Stimulated activated CD8-positive, alpha-beta memory T cell treated with anti-CD3 and anti-CD28 coated beads, Interleukin-7, amount 100 ng/mL, for 48 hours (primary cell): Measurements from ENCODE around the gene SUDS3.
A peak's percentile ranks its signal among the peaks of the same experiment; 100 is the strongest.

Experiments used
- DNase-seq, 2 donors: peaks; one replicate each; pipeline ENCODE4 v3.0.0-alpha.2; 2020; ENCODE audit warnings: low read depth in 1 of 2; ENCODE audit errors: extremely low read depth in 1 of 2

SUDS3 gene

DNA sequence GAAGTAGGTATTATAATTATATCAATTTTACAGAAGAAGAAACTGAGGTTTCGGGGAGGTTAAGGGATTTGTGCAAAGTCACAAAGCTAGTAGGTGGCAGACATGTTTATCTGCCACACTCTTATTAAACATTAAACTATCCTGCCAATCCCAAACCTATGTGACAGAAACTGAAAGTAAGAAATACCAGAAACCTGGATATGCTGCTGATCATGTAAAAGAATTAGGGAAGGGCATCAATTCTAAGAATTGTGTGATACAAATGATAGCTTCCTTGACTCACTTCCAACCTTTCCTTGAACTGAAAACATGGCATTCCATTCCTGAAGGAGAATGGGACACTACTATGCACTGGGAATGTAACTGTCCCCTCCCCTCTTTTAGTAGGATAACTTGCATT lies 20.5 kb upstream of the SUDS3 start:
- no peak for DNase-seq

DNA sequence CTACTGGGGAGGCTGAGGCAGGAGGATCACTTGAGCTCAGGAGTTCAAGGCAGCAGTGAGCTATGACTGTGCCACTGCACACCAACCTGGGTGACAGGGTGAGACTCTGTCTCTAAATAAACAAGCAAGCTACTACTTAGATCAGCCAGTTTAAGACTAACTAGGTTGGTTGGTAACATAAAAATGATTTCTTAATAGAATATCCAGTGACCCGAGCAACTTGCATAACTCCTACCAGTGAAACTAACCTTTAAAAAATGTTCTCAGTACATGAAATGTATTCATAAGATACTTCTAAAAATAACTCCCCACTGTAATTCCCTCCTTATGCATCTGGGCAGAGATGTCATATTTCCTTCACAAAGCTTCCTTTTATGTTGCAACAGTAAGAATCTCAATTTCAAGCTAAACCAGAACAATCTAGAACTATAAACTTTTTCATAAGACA lies 19.5 kb upstream of the SUDS3 start:
- no peak for DNase-seq

DNA sequence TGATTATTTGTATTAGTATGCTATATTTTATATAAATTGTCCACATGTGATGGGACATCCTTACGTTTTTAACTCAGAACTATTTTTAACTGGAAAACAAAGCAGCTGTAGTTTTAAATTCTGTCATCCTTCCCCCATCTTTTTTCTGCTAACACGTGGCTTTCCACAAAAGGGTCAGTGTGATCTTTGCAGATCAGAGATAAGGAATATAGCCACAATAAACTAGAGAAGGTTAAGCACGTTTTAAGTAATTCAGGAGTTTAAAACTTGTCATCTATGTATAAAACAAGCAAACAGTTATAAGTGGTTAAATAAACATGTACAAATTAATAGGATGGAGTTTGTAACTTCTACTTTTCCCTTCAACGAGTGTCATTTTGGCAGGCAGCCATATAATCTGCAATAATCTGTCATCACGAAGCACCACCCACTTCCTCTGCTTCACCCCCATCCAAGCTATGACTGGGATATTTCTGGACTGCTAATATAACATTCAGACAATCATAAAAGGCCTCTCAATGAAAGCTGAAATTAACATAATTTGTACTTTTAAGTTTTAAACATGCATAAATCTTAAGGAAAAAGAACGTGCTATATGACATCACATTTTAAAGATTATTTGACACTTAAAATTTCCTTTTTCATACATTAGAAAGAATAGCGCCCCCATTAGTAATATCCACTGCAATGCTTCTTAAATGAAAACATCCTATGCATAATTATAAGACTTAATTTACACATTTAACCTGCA lies 18.9 kb upstream of the SUDS3 start:
- DNase-seq, result no peak

DNA sequence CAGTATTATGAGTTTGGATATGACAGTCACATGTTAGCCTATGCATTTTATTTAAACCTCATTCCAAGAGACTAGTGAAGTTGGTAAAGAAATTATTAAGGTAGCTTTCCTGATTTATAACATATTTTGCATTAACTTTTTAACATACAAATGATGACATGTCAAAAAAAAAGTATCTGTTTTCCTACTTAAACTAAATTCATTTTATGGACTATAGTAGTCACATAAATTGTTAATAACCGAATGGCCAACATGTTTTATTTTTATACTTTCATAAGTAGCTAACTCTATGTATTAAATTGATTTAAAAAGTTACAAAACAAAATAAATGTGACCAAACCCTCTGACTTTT lies 18.4 kb upstream of the SUDS3 start:
- no peak for DNase-seq

DNA sequence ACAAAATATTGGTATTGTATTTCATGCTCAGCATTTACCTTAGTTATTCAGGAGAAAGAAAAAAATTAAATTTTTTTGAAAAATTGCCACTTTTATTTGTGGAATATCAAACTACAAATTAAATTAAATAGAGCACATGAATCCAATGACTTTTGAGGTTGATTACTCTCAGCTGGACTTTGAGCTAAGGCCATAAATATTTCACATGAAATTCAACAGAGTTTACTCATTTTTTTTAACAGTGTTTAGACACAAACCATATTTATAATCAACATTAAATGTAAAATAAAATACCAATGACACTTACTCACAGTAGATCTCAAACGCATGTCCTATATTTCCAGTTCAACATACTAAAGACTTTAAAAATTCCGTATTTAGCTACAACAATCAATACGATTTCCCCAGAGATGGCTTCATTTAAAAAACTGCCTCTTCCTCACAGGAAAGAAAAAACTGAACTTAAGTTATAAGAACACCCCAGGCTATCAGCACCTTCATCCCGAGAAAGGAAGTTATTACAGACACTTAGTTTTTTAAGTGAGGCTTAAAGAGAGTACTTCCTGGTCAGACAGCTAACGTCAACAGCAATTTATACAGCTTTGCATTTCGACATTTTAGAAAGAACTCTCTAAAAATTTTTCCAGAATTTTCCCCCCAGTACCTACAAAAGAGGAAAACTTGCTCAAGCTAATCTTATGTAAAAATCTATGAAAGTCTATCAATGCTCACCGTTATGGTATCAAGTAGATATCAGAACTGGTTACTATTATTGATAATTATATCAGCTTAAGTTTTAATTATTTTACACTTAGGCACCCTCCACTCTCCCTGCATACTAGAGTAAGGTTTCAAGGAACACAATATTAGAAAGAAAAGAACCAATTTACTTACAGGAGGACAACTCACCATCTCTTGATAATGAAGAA lies 17.5 kb upstream of the SUDS3 start:
- no peak for DNase-seq

DNA sequence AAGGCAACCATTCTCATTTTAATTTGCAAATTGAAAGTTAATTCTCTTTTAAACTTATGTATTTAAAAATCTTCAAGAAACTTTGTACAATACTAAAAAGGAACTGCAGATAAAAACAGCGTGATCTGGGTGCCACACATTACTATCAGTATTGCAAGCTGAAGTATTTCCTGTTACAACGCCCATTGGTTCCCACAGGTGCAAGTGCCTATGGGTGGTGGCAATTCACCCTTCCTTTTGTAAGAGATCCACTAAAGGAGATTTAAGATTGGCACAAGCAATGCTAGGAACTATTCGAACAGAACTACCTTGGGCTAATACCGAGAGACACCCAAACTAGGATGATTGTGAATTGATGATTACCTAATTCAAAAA lies 16.8 kb upstream of the SUDS3 start:
- no peak for DNase-seq

DNA sequence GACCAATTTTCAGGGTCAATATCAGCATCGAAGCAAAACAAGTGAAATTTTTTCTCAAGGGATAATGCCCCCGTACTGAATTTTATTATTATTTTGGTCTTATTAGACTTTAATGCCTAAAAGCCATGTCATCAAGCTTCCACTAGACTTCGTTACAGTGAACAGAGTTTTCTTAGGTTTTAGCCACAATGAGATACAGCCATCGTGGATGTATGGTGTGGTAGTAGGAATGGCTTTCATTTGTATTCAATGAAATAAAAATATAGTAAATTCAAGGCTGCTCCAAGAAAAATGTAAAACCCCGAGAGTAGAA lies 15.3 kb upstream of the SUDS3 start:
- DNase-seq, result no peak

DNA sequence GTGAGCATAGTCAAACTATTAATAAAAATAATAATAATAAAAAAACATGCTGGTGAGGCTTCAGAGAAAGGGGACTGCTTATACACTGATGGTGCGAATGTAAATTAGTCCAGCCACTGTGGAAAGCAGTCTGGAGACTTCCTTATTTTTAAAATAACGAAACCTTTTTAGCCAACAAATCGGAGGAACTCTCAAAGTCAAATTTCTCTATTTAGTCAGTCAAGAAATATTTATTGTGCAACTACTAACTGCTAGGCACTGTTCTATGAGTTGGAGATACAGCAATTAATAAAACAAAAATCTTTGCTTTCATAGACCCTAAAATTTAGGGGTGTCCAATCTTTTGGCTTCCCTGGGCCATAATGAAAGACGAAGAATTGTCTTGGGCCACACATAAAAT lies 14.5 kb upstream of the SUDS3 start:
- DNase-seq, result no peak

DNA sequence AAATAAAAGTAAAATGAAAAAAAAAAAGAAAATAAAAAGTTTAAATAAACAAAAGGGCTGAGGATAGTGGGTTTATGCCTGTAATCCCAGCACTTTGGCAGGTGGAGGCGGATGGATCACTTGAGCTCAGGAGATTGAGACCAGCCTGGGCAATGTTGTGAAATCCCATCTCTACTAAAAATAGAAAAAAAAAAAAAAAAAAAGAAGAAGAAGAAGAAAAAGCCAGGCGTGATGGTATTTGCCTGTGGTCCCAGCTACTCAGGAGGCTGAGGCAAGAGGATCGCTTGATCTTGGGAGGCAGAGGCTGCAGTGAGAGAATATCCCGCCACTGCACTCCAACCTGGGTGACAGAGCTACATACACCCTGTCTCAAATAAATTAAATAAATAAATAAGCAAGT lies 7.5 kb upstream of the SUDS3 start:
- DNase-seq, result no peak

DNA sequence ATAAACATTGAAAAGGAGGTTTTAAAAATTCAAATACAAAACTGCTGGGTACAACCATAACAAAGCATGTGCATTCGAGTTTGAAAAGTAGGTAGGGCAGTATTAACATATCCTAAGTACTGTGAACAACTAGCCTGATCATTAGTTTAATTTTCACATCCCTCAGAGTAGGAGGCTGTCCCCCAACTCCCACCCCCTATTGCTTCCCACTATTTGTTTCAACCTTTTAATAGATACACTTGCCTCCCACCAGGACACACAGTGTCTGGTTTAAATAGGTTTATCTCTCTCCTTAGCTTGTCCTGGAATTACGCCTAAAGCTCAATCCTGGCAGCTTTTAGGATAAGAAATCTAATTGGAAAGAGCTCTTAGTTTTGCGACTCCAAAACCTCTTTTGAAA lies 5.8 kb upstream of the SUDS3 start:
- DNase-seq, result no peak

DNA sequence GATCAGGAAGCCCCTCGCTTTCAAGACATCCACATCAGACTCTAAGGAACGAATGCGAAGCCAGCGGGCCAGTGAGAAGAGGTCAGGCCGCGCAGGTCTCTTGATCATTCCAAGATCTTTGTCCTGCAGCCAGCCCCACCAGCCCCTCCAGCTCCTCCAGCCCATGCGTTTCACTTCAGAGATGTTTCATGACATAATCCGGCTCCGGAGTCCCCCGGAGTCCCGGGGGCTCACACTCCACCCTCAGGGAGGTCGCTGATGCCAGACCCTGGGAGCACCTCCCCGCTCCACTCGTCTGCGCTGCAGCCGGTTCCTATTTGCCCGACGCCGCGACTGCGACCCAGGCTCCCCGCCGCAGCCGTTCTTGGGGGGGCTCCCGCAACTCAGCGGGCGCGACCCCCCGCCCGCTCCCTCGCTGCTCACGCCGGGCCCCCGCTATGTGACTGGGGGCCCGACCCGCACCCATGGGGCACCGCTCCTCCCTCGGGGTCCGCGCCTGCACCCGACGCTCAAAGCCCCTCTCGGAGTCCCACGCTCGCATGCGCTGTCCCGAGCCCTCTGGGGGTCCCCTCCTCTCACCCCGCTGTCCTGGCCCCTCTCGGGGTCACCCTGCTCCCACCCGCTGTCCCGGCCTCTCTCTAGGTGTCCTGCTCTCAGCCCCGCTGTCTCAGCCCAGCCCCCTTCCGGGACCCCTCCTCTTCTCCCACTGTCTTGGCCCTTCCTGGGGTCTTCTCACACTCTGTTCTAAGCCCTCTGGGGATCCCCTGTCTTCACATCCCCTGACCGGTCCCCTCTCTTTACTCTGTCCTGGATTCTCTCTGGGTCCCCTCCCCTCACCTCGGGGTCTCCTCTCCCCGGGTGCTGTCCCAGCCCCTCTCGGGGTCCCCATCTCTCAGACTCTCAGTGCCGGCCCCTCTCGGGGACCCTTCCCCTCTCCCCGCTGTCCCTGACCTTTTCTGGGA lies 4.8 kb upstream of the SUDS3 start:
- no peak for DNase-seq

DNA sequence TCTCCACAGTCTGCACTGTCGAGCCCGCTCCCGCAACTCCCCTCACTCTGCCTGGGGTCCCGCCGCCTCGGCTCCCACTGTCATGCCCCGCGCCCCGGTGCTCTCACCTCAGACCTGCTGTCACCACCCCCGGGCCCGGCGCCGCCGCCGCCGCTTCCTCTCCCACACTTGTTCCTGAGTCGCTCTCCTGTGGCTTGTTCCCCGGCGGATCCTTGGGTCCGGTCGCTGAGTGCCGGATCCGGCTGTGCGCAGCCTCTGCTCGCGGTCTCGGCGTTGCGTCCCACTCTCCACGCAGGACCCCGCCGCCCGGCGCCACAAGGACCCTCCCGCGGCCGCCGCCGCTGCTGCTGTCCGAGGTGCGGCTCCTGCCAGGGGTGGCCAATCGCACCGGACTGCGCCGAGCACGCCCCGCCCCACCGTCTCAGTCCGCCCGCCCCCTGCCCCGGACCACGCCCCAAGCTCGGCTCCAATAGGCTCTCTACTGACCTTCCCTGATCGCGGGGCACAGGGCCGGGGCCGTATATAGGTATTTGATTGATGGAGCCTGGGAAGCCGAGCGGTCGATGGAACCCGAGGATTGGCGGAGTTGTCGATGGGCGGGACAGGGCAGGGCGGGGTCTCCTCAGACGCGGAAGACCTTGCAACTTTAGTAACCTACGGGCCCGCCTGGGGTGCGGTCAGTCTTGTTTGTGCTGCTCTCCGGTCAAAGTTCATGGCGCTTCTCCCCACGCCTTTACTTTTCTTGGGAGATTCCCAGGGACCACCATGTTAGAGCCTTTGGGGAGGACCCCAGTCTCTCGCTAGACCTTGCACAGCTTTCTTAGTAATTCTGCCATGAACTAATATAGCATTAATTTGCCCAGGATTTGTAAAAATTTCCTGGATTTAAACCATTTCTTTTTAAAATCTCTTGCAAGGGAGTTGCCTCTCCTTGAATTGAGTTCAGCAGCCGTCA lies 3.5 kb upstream of the SUDS3 start, which contains the start of gene TAOK3:
TAOK3 (minus strand) TSS at position 367 of the 955 bp plus-strand sequence. CDS start 117,340 bp downstream, outside the sequence.
- peak; percentile 91 to 97 for DNase-seq

DNA sequence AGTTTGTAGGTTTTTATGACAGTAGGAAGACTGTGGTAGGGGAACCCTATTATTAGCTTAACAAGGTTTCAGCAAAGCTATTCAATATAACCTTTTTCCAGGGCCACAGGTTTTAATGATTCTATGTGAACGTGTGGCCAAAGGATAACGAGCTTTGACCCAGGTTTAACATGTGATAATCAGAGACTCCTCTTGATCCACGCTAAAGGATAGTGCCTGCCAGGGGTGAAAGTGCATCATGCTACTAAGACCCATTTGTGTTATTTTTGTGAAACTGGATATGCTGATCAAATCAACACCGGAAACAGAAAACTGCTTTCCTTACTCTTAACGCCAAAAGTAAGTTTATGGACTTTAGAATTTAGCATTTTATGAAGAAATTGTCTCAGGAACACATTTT lies 2.7 kb upstream of the SUDS3 start:
- no peak for DNase-seq

DNA sequence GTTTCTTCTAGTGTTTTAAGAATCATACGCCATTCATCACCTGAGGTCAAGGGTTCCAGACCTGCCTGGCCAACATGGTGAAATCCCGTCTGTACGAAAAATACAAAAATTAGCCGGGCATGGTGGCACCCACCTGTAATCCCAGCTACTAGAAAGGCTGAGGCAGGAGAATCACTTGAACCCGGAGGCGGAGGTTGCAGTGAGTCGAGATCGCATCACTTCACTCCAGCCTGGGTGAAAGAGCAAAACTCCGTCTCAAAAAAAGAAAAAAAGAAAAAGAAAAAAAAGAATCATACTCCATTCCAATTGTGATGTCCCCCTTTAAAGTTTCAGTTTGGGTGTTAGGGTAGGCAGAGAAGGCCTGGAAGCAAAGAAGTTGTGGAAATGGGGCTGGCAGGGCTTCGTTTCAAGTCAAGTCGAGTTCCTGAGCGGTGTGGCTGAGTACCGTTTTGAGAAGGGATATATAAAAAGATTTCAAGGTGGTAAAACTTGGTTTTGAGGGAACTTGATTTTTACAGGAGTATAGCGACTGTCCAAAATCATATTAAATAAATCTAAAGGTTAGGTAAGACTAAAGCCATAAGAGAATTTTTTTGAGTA lies 2.1 kb upstream of the SUDS3 start:
- no peak for DNase-seq

DNA sequence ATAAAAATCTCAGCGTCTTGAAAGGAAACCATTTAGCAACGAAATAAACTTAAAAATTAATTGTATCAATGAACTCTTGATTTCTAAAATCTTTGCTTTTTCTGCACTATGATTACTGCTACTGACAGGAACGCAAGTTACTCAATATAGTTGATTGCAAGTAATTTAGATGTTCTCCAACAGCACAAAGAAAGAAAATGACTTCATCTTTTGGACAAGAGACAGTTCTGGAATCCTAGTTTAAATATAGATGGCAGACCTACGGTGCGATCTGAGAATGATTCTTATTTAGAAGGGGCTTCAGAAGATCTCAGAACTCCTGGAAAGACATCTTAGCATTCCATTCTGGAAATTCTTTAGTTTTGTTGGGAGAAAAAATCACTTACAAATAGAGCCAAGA lies 1.4 kb upstream of the SUDS3 start:
- no peak for DNase-seq

DNA sequence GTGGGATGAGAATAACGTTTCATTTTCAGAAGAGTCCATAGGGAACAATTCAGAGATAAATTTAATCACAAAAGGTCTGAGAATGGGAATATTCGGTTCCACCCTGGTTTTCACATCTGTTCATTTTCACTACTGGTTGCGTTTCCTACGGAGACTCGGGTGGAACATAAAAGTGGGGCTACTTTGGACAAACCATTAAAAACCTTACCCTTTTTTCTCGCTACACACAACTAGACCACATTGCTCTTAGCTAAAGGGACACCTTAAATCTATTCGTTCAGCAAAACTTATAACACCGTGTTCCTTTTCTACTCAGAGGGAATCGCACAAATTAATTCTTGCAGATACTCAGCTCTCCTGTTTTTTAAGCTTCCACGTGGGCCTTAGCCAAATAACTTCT lies 1.0 kb upstream of the SUDS3 start:
- DNase-seq, result no peak

DNA sequence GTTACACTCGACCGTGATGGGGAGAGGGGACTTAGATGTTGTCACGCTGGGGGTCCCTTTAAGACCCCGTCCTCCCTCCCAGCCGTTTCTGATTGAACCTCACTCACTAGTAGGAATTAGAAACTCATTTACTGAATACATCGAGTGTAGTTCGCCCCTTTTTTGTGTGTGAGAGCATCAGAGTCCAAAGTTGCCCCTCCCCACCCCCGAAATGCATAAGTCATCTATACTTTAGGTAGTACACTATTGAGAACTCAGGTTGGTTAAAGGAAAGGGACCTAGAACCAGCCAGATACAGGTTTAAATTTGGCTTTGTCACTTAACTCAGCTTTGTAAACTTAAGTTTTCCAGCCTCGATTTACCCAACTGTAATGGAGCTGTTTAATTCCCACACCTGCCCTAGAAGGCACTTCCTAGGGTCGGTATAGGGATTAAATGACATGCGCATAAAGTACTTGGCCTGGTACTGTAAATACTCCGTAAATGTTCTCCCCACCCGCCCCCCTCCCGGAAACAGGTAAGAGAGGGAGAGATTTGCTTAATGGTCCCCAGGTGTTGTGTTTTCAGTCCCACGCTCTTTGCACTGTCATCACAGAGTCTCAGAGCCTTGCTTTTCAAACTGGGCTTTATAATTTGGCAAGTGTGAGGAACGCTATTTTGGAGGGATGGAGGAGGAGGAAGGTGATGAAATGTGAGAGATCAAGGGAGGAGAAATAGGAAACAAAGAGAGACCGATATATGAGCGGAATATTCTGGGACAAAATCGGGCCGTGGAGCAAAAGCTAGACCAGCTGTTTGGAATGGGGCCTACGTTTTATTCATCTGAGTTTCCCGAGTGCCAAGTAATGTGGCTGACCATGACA lies 897 bp downstream of the SUDS3 start:
- DNase-seq, result no peak

DNA sequence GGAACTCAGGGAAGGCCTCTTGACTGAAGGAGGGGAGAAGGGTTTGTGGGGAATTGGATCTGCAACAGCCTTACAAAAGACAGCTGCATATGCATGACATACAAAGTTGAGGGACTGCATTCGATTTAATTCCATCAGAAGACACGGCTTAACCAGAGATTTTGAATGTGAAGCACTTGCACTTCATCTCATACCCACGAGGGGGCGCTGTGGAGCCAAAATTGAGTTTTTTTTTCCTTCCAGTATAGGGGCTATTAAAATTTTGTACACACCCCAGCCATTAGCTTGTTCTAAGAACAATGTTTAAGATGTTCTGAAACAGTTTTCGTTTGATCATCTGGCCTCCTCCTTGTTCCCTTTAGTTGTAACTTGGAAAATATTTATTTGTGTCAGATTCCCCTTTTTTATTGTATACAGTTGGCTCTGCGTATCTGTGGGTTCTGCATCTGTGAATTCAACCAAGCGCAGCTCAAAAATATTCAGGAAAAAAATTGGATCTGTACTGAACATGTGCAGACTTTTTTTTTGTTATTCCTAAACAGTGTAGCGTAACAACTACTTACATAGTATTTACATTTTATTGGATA lies 1.6 kb downstream of the SUDS3 start:
- peak in 1 of 2 donors; percentile 45 for DNase-seq
